Peyer's patch (tissue), 4 donors: Measurements from ENCODE around the gene F5.

Source experiments
- CTCF ChIP-seq, 6 experiments: fragments of 450-650 bp in 4 of 6; fragments of 200-600 bp in 2 of 6; sonication (generic) in 1 of 6; IDR thresholded peaks; one replicate each; pipeline ENCODE4 v1.5.1; 2017 to 2019; ENCODE audit warnings: antibody characterized with exemption in 6 of 6, mild to moderate bottlenecking in 3 of 6, moderate library complexity in 1 of 6
- POLR2A ChIP-seq, 2 donors: fragments of 450-650 bp; IDR thresholded peaks; one replicate each; pipeline ENCODE4 v1.5.1; 2017; ENCODE audit warnings: antibody characterized with exemption in 2 of 2, mild to moderate bottlenecking in 2 of 2, moderate library complexity in 2 of 2

GRCh38 chr1:169513208-169513607, 73.1 kb downstream of the F5 start:
- TF ChIP-seq CTCF (IDR thresholded peaks at IDR 0.05) (no peak), POLR2A (IDR thresholded peaks at IDR 0.05) (no peak)
